A673 (cell line): Measurements from ENCODE around the gene RYR1. TPM values are rescaled to one million over a fixed set of nuclear protein-coding genes. Genes with fewer than 3 reads are reported as not detected.

Source experiments
- BruUV-seq: library from RNA; stranded (reverse); fragments of 400-500 nt; replicated peaks from 2 replicates; lab custom pipeline; 2021; lab: Mats Ljungman, UMichigan
- CTCF ChIA-PET: fragments of 300-600 bp; sonication (Branson Sonifier 250); formaldehyde crosslinking; loops from one replicate; lab custom pipeline; 2022; ENCODE audit warnings: antibody characterized with exemption; lab: Charles Lee
- POLR2A ChIA-PET: fragments of 300-600 bp; sonication (Branson Sonifier 250); formaldehyde crosslinking; loops from one replicate; lab custom pipeline; 2022; ENCODE audit warnings: antibody characterized with exemption; ENCODE audit not compliant: low non-redundant PET; lab: Charles Lee
- DNase-seq: peaks from one replicate; pipeline ENCODE4 v3.0.0-alpha.2; 2015; ENCODE audit warnings: low spot score
- H3K27ac ChIP-seq: fragments of 200-600 bp; sonication (generic); 2 replicates; pipeline ENCODE4 v1.5.1; 2016; ENCODE audit warnings: mixed run types, low read depth, mild to moderate bottlenecking, mixed read lengths, antibody characterized with exemption, low read length; ENCODE audit not compliant: poor library complexity, severe bottlenecking
- H3K27me3 ChIP-seq: fragments of 200-600 bp; sonication (generic); replicated peaks from 2 replicates; pipeline ENCODE4 v1.6.1; 2017; ENCODE audit warnings: mixed run types, low read depth, mild to moderate bottlenecking, mixed read lengths, antibody characterized with exemption, low read length; ENCODE audit not compliant: insufficient read depth, poor library complexity
- H3K36me3 ChIP-seq: fragments of 200-600 bp; sonication (generic); 2 replicates; pipeline ENCODE4 v1.6.1; 2016; ENCODE audit warnings: mixed run types, mild to moderate bottlenecking, mixed read lengths, antibody characterized with exemption, low read length; ENCODE audit not compliant: insufficient read depth, poor library complexity, severe bottlenecking
- H3K4me1 ChIP-seq: fragments of 200-600 bp; sonication (generic); 2 replicates; pipeline ENCODE4 v1.6.1; 2017; ENCODE audit warnings: mixed run types, mild to moderate bottlenecking, mixed read lengths, antibody characterized with exemption, low read length; ENCODE audit not compliant: insufficient read depth, poor library complexity, severe bottlenecking
- H3K4me3 ChIP-seq: fragments of 200-600 bp; sonication (generic); 2 replicates; pipeline ENCODE4 v1.5.1; 2016; ENCODE audit warnings: low read depth, mixed run types, mild to moderate bottlenecking, mixed read lengths, low read length; ENCODE audit not compliant: poor library complexity, severe bottlenecking
- H3K9me3 ChIP-seq: fragments of 200-600 bp; sonication (generic); 2 replicates; pipeline ENCODE4 v1.6.1; 2016; ENCODE audit warnings: mixed run types, low read depth, mild to moderate bottlenecking, mixed read lengths, antibody characterized with exemption, low read length; ENCODE audit not compliant: poor library complexity, severe bottlenecking
- CTCF ChIP-seq: fragments of 300-800, 200-600 bp; sonication (generic); conservative IDR thresholded peaks from 2 replicates; pipeline ENCODE4 v1.5.1; 2017; ENCODE audit warnings: low read depth, mild to moderate bottlenecking, antibody characterized with exemption, low read length, moderate library complexity, mixed read lengths
- EZH2 ChIP-seq: fragments of 200-600 bp; sonication (generic); IDR thresholded peaks from 2 replicates; pipeline ENCODE4 v1.6.1; 2017; ENCODE audit warnings: borderline replicate concordance, low read depth, mild to moderate bottlenecking, mixed read lengths, antibody characterized with exemption, low read length; ENCODE audit not compliant: poor library complexity, severe bottlenecking
- intact Hi-C: fragments of 100-400 bp; cut with micrococcal nuclease; formaldehyde crosslinking; loops from one replicate; pipeline ENCODE4 v1.10.0; 2022; ENCODE audit not compliant: unreplicated experiment
- total RNA-seq: library from RNA; stranded (reverse); gene quantifications from 2 replicates; pipeline ENCODE4 v1.2.3, GENCODE V29; 2021

Gene RYR1
- total RNA-seq, 1 experiment from 2014 or later = 0.28 TPM

DNA sequence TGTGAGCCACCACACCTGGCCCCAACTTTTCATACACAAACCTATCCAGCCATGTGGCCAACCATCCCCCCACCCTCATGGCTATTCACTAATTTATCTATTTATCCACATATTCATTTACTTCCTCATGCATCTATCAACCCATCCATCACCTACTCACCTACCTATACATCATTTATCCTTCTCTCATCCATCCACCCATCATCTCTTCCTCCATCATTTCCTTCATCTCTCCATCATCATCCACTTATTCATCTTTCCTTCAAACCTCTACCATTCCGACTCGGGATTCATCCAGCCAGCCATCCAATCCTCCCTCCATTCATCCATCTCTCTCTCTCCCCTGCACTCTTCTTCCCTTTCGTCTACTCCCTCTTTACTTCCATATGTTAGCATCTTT, 54.6 kb downstream of the RYR1 start:
- no peaks in the 10 kb centered on the region for H3K9me3 ChIP-seq
- DNase-seq = no peak
- H3K36me3 ChIP-seq = no peaks in the 10 kb centered on the region
- no peak for TF ChIP-seq CTCF
- TF ChIP-seq EZH2 = no peak
- H3K4me3 ChIP-seq = no peak overlapping the region
- intact Hi-C loops = no loop called here
- no peaks in the 10 kb centered on the region for H3K4me1 ChIP-seq
- ChIA-PET POLR2A (no interaction called here), CTCF (interaction anchor here (0.7 kb wide), 1 partner anchor 344 kb away, joined by 3 read pairs; no protein-coding TSS in a partner anchor)
- no peak overlapping the region for H3K27ac ChIP-seq
- no peaks in the 10 kb centered on the region for H3K27me3 ChIP-seq
- no TSS peak for BruUV-seq

- no peaks in the 10 kb centered on the region for H3K9me3 ChIP-seq
- TF ChIP-seq CTCF = no peak
- no peak for TF ChIP-seq EZH2
- ChIA-PET CTCF (no interaction called here), POLR2A (no interaction called here)
- H3K4me1 ChIP-seq = no peaks in the 10 kb centered on the region
- no peak overlapping the region for H3K4me3 ChIP-seq
- no peaks in the 10 kb centered on the region for H3K36me3 ChIP-seq
- no peaks in the 10 kb centered on the region for H3K27me3 ChIP-seq
- intact Hi-C loops = no loop called here
- no TSS peak for BruUV-seq
- DNase-seq = no peak
- H3K27ac ChIP-seq = no peak overlapping the region
These were observed 55.4 kb downstream of the RYR1 start for GRCh38 chr19:38488776-38489481.

- Histone ChIP-seq H3K27me3 (no peaks in the 10 kb centered on the region), H3K36me3 (no peaks in the 10 kb centered on the region), H3K4me3 (no peak overlapping the region), H3K27ac (no peak overlapping the region), H3K9me3 (no peaks in the 10 kb centered on the region), H3K4me1 (no peaks in the 10 kb centered on the region)
- CTCF ChIA-PET = no interaction called here
- intact Hi-C loops = no loop called here
- no TSS peak for BruUV-seq
- DNase-seq = no peak
- POLR2A ChIA-PET = no interaction called here
- TF ChIP-seq EZH2 (no peak), CTCF (no peak)
These were observed 57.4 kb downstream of the RYR1 start for GRCh38 chr19:38490861-38491260.
